HG02571 (cell line): ENCODE measurements around the gene SERPINB10.
A peak's percentile ranks its signal among the peaks of the same experiment; 100 is the strongest.
"Not testable (repeated sequence)": the region's sequence is repeated elsewhere in the genome, so short reads cannot be mapped to it uniquely, and the experiment has no call there.

Source experiments
- ATAC-seq: cut with Tn5 transposase; IDR thresholded peaks from one replicate; pipeline ENCODE4 v1.9.1; 2021; ENCODE audit warnings: mild to moderate bottlenecking, moderate library complexity; ENCODE audit not compliant: unreplicated experiment

The SERPINB10 gene

DNA sequence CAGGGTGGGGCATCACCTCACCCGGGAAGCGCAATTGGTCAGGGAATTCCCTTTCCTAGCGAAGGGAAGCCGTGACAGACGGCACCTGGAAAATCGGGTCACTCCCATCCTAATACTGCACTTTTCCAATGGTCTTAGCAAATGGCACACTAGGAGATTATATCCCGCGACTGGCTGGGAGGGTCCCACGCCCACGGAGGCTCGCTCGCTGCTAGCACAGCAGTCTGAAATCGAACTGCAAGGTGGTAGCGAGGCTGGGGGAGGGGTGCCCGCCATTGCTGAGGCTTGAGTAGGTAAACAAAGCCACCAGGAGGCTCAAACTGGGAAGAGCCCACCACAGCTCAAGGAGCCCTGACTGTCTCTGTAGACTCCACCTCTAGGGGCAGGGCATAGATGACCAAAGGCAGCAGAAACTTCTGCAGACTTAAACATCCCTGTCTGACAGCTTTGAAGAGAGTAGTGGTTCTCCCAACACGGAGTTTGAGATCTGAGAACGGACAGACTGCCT lies 32.8 kb downstream of the SERPINB10 start:
- not testable (repeated sequence) for ATAC-seq

DNA sequence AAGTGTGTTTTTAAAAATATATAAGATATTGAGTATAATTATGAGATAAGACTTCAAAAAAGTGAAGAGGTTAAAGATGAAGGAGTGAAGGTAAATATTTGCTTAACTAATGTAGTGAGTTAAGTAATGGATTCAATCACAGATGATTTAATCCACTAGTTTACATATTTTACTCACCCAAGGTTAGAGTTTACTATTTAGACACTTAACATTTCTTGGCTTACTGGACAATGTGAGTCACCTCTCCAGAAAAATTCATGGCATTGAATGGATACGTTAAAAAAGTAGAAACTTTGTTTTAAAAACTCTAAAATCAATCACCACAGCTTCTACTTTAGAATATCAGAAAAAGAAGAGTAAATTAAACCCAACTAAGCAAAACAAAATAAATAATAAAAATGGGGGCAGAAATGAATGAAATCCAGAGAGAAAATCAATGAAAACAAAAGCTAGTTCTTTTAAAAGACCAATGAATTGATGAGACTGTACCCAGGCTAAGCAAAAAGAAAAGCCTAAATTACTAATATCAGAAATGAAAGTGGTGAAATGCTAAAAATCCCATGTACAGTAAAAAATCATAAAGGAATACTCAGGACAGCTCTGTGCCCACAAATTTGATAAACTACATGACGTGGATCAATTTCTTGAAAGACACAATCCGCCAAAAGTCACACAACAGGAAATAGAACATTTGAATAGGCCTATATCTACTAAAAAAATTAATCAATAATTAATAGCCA lies 39.5 kb downstream of the SERPINB10 start:
- ATAC-seq: no peak

DNA sequence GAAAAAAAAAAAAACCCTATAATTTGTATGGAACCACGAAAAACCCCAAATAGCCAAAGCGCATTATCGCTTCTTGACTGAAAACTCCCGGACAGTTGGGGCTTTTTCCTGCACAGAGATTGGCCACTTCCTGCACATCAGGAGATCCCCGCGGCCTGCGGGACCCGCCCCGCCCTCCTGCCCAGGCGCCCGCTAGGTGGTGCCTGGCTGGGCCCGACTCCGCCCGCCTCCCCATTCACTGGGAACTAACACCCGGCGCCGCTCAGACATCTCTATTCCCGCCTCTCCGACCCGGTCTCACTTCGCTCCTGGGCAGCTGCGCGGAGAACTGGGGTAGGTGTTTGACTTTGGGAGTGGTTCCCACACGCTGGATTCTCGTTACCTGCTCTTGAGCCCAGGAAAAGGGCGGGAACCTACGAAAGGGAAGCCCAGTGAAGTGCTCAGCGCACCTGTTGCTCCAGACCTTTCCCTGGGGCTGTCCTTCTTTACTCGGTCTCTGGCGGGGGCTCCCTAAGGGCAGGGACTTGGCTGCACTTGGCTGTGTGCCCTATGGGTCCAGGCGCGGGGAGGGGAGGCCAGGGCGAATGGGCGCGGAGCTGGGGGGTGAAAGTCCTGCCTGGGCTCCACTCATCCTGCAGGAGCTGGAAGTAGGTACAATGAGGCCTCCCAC lies 41.4 kb downstream of the SERPINB10 start, which contains the start of gene HMSD:
TSS of gene HMSD (plus strand) at position 234 of the 670 bp plus-strand sequence. CDS start 4,155 bp downstream, outside the sequence.
- peak; percentile 95 for ATAC-seq

DNA sequence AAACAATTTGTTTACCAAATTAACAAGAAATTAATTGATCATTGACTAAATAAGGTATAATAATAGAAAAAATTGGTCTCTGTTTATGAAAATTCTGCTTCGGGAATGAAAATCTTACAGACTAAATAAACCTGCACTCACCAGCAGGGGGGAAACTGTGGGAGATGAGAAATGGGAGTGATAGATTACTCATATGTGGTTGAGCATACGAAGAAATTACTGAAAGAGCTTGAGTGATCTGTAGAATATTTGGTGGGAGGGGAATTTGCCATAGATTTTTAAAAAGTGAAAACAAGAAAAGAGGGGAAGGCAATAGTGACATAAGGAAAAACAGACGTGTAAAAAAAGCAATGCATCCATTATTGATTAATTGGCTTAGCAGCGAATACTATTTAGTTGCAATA lies 43.5 kb downstream of the SERPINB10 start:
- no peak for ATAC-seq

DNA sequence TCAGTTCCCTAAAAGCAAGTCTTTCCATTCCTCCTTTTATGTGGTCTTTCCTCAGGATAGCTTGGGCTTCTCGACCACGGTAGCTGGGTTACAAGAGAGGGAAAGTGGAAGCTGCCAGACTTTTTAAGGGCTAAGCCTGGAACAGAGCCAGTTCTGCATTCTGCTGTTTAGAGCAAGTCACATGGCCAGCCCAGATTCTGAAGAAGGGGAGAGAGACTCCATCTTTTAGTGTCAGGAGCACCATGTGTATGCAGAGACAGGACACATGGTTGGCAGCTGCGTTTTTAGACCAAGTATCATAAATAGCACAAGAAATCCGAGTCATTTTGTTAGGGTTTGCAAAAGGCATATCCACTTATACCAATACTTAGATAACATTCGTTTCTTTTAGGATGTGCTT lies 46.1 kb downstream of the SERPINB10 start:
- no peak for ATAC-seq

DNA sequence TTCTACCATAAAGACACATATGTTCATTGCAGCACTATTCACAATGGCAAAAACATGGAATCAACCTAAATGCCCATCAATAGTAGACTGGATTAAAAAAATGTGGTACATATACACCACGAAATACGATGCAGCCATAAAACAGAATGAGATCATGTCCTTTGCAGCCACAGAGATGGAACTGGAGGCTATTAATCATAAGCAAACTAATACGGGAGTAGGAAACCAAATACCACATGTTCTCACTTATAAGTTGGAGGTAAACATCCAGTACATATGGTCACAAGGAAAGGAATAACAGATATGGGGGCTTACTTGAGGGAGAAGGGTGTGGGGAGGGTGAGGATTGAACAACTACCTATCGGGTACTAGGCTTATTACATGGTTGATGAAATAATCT lies 49.0 kb downstream of the SERPINB10 start:
- no peak for ATAC-seq

DNA sequence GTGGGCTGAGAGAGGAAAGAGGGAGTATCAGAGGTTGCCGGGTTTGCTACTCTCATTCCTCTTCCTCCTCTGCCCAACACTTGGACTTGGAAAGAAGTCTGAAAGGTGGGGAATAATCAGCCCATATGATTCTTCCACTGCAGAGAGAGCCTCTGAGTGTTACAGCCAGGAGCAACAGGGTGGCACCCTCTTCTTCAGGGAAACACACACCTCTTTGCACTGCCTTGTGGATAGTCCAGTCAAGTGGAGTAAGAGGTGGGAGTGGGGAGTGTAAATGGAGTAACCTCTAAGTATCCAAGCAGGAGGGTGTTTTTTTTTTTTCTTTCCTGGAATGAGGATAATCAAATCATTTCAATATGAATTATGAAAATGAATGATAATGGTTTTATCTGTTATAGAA lies 53.1 kb downstream of the SERPINB10 start:
- ATAC-seq: no peak

DNA sequence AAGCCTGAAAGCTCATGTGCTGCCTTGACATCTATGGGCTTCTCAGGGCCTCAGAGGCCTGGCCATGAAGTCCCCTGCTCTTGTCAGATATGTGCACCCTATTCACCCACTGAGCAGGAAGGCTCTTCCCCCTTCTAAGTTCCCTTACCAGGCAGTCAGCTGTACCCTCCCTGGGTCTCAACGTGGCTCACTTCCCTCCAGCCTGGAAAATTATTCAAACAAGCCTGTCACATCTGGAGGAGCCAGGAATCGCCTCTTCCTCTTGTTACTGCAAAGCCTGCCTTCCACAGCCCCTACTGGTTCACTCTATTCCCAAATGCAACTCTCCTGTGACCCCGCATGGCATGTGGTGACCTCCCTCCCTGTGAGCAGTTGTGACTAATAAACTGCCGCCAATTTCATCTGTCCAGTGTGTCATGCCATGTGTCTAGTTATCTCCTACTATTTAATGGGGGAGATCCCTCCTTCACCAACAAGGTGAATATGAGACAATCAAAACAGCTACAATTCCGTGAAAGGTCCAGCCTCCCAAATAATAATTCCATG lies 53.8 kb downstream of the SERPINB10 start:
- ATAC-seq: no peak

DNA sequence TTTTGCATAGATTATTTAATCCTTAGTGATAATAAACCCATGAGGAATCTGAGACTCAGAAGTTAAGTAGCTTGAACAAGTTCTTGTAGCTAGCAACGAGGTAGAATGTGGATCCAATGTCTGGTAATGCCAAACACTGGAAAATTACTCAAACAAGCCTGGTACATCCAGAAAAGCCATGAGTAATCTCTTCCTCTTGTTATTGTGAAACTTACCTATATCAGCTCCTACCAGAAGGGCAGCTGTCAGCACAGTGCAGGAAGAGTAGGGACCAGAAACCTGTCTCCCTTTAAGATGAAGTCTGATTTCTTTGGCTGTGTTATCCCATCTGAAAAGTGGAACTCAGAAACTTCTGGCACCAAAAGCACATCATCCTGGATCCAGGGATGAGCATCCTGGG lies 54.4 kb downstream of the SERPINB10 start:
- no peak for ATAC-seq

DNA sequence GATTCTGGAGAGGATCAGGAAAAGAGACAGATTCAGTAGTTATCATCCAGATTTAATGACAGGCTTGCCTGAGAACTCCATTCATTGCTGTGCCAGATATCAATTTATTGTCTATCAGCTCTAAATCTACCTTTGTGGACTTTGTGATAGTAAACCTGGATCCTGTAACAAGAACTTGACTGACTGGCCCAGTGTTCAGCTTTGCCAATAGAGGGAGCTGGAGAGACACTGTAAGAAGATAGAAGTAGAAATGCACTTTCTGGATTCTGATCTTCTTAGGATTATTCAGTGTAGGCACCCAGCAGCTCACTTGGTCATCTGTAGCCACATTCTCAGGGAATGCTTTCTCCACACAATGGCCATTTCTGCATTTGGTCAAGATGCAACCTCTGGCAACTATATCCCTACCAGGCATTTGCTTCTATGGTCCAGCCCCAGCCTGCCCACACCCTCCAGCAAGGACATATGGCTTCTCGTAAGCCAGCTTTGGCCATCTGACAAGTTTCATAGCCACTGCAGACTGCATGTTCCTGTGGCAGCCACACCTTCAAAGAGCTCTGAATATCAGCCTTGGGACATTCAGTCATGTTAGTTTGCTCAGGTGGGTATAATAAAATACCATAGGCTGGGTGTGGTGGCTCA lies 56.0 kb downstream of the SERPINB10 start:
- peak; percentile 73 for ATAC-seq

DNA sequence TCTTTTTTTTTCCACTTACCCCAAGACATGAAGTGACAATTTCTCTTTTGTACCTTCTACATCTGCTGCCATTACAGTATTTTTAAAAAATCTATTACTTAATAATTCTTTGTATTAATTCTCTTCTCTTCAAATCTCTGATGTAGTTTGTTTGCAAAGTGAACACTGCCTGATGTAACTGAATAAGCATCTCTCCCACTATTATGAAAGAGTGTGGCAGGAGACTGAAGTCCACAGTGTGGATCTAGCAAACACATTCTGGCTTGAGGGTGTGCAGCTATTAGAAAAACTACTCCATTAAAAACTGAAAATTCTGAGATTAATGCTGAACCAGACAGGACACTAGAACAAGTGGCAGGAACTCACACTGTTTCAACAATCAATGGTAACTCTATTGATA lies 57.1 kb downstream of the SERPINB10 start:
- ATAC-seq: no peak

DNA sequence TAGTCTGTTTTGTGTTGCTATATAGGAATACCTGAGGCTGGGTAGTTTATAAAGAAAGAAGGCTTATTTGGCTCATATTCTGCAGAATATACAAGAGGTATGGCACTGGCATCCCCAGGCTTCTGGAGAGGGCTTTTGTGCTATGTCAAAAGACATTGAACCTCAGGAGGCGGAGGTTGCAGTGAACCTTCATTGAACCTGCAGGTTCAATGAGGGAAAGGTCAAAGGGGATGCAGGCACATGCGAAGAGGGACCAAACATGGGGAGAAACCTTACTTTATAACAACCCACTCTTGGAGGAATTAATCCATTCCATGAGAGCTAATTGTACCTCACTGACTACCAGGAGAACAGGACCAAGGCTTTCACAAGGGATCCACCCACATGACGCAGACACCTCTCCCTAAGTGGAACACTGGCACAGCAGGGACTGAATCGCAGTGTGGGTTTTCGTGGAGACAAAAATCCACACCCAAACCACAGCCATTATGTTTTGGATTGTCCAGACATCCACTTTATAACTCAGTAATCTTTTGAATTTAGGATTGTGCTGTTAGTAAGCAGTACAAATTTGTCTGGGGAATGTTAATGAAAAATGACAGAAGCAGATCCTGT lies 58.1 kb downstream of the SERPINB10 start:
- ATAC-seq: no peak

DNA sequence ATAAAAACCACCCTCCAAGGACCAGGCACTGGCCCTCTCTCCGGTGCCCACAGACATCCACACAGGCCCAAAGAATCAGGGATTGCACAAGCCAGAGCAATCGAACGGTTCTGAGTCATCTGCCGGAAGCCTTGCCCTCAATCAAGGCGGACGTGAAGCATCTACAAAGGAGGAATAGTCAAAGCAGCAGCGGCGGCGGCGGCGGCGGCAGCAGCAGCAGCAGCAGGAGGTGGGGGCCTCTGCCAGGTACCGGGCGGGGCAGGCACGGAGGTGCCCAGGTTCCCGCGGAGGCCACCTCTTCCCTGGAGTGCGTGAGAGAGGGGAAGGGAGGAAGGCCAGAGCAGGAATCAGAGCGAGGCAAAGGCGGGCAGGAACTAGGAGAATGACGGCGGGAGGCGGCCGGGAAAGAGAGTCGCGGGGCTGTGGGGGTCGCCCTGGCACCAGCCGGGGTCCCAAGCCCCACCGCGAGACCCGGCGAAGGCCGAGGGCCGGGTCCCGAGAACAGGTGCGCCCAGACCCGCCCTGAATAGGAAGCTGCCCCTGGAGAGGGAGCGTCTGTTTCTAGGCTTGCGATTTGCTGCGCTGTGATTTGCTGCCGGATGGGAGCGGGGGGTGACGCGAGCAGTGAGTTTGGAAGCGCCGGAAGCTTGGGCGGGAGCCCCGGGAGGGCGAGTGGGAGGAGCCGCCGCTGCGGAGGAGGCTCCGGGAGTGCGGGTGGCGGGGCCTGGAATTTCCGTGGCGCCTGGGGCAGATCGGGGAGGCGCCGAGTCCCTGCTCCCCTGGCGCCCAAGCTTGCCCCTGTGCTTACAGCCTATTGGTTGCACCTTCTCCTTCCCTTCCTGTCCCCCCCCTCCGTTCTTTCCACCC lies 62.4 kb downstream of the SERPINB10 start, which contains the start of gene SERPINB8:
TSS of gene SERPINB8 (plus strand) at position 140 of the 867 bp plus-strand sequence. CDS start 8,228 bp downstream, outside the sequence.
- ATAC-seq: peak; percentile 93

DNA sequence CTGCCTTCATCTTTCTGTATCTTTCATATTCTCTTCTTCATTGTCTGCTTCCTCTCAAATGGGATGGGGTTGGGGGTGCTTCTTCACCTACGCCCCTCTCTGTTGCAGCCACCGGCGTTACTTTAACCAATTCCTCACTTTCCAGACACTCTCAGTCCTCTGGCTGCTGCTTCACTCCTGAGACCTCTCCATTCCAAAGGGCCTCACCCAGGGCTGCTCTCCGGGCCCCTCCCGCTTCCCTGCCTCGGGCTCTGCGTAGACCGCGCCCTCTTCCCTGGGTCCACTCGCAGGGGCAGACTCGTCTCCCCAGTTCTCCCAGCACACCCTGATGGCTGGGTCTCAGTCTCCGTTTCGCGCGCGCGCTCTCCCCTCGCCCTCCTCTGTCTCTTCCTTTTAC lies 63.0 kb downstream of the SERPINB10 start:
- ATAC-seq: no peak

DNA sequence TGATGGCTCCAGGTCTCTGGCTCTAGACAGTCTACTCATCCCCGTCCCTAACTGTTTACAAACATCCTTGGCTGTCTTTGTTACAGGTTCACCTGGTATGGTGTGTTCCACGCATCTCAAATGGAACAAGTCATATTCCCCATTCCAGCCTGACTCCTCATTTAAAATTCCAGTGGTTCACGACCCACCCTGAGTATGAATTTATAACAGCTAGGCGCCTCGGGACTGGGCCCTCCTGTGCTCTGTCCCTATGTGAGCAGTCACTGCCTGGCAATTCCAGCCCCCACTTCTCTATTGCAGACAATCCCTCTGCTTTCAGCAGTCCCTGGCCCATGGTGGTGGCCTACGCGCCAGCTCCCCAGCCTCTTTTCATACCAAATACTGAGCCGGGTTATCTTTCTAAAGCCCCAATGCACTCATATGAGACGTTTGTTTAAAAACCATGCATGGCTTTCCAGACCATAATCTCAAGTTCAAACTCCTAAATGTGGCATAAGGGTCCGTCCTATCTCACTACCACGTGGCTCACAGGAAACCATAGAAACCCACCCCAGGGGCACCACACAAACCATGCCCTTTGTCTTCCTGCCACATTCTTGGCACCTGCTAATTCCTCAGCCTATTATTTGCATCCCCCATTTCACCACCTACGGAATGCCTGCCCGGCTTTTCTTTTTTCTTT lies 63.7 kb downstream of the SERPINB10 start:
- no peak for ATAC-seq

DNA sequence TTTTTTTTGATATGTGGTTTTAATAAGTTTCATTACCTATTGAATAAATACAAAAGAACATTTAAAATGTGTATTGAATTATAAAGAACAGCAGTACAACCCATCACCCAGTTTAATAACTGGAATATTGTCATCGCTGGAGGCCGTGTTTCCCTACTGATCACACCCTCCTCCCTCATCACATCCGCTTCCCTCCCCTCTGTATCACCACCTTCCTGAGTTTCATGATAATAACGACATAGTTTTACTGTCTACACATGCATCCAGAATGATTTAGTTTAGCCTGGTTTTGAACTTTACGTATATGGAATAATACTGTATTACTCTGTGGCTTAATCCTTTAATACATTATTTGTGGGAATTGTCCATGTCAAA lies 64.2 kb downstream of the SERPINB10 start:
- no peak for ATAC-seq

DNA sequence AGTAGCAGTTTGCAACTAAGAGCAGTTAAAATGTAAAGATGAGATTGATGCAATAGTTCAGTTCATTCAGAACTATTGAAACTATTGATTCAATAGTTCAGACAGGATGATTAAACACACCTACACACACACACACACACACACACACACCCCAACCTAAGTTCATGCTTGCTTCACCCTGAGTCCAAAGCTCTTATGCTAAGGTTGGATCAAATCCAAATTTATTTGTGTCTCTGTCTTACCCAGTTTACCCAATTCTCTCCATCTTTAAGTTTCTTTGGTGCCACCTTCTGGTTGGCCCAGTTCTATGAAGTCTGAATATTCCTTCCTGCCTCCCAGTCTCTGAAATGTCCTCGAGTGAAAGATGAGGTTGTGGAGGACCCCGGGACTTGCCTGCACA lies 67.2 kb downstream of the SERPINB10 start:
- no peak for ATAC-seq

DNA sequence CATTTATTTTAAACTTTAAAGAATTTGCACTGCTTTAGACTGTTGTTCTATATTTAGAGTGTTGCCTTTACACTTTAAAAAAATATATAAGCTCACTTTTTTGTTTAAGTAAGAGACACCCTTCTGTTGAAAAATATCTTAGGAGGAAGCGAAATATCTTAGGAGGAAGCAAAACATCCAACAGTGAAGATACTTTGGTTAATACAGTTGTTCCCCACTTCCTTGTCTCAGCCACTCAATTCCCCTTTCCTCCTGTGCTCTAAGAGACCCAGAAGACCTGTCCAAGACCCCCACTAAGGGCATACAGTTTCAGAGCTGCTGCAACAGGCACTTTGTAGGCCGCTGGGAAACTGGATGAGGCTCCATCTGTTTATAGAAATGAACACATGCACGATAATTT lies 67.9 kb downstream of the SERPINB10 start:
- no peak for ATAC-seq

DNA sequence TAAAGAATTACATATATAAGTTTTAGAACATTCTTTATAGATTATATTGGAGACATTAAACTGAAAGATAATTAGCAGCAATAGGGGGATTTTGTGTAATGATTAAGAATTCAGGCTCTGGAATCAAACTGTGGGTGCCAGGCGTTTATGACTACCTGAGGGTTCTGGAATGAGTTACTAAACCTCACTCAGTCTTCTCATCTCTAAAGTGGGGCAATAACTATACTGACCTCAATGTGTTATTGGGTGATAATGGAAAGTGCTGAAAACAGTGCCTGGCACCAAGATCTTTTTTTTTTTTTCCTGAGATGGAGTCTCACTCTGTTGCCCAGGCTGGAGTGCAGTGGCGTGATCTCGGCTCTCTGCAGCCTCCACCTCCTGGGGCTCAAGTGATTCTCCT lies 69.3 kb downstream of the SERPINB10 start:
- no peak for ATAC-seq
